GM20000 (cell line): Measurements from ENCODE around the gene PRKN.

Experiments used
- DNase-seq: peaks from one replicate; pipeline ENCODE4 v3.0.0; 2012; ENCODE audit warnings: low spot score
- CTCF ChIP-seq: IDR thresholded peaks from 2 replicates; pipeline ENCODE4 v1.5.1; 2012; ENCODE audit warnings: mild to moderate bottlenecking, control low read depth; ENCODE audit errors: extremely low read depth, missing control alignments

Gene PRKN

GRCh38 chr6:162315291-162315690 lies 412.3 kb downstream of the PRKN start:
- DNase-seq: no peak
- TF ChIP-seq CTCF: no peak

- DNase-seq: no peak
- TF ChIP-seq CTCF: no peak
Observed at GRCh38 chr6:162313922-162314660, 413.5 kb downstream of the PRKN start.

GRCh38 chr6:162307865-162308264 lies 419.7 kb downstream of the PRKN start:
- no peak for DNase-seq
- no peak for TF ChIP-seq CTCF

- no peak for TF ChIP-seq CTCF
- no peak for DNase-seq
Observed at GRCh38 chr6:162306616-162307015, 420.9 kb downstream of the PRKN start.

- TF ChIP-seq CTCF: no peak
- DNase-seq: no peak
Observed at GRCh38 chr6:162301128-162301527, 426.4 kb downstream of the PRKN start.

GRCh38 chr6:162294029-162294428 lies 433.5 kb downstream of the PRKN start:
- DNase-seq: no peak

GRCh38 chr6:162292915-162293314 lies 434.7 kb downstream of the PRKN start:
- DNase-seq: no peak
- TF ChIP-seq CTCF: no peak

More at GRCh38 chr6:162294029-162294428, 433.5 kb downstream of the PRKN start:
- no peak for TF ChIP-seq CTCF
